GM21619 (cell line): ENCODE data around the gene CRK.
"Not testable (repeated sequence)": the region's sequence is repeated elsewhere in the genome, so short reads cannot be mapped to it uniquely, and the experiment has no call there.

Source experiments
- ATAC-seq: cut with Tn5 transposase; IDR thresholded peaks from one replicate; pipeline ENCODE4 v1.9.1; 2021; ENCODE audit not compliant: unreplicated experiment

Gene CRK

GRCh38 chr17:1390432-1391367 lies 65.3 kb downstream of the CRK start:
- no peak for ATAC-seq

GRCh38 chr17:1387490-1388227 lies 68.4 kb downstream of the CRK start:
- ATAC-seq: not testable (repeated sequence)

GRCh38 chr17:1386675-1387190 lies 69.3 kb downstream of the CRK start:
- ATAC-seq: not testable (repeated sequence)

GRCh38 chr17:1386265-1386664 lies 69.8 kb downstream of the CRK start:
- no peak for ATAC-seq

DNA sequence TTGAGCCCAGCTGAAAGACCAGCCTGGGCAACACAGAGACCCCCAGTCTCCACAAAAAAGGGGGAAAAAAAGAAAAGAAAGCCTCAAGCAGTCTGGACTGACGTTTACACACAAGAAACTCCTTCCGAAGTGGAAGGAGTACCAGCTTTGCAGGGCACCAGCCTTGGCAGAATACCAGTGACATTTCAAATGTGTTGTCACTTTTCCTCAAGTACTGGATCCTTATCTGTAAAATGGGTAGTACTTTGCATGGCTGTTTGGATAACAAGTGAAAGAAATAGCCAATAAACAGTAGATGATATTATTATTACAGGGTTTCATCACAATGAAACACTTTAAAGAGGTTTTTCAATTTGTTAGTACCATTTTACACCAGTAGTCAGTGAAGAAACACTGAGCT lies 70.2 kb downstream of the CRK start:
- no peak for ATAC-seq

- ATAC-seq: no peak
Observed at GRCh38 chr17:1384905-1385435, 71.1 kb downstream of the CRK start.

- ATAC-seq: no peak
Observed at GRCh38 chr17:1379930-1380313, 76.1 kb downstream of the CRK start.

GRCh38 chr17:1379208-1379929 lies 76.7 kb downstream of the CRK start:
- no peak for ATAC-seq

GRCh38 chr17:1378476-1378860 lies 77.6 kb downstream of the CRK start:
- ATAC-seq: not testable (repeated sequence)

DNA sequence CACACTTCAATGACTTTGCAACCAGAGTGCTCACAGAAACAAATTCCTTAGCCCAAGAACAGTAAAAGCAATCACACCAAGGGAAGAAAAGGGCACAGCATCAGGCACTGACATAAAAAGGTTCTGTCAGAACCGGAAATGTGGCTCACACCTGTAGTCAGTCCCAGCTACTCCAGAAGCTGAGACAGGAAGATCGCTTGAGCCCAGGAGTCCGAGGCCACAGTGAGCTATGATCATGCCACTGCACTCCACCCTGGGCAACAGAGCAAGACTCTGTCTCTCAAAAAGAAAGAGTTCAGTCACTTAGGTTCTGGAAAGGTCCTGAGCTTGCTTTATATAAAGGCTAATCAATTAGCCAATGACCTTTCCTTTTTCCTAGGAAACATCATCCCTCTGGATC lies 78.7 kb downstream of the CRK start:
- ATAC-seq: no peak

DNA sequence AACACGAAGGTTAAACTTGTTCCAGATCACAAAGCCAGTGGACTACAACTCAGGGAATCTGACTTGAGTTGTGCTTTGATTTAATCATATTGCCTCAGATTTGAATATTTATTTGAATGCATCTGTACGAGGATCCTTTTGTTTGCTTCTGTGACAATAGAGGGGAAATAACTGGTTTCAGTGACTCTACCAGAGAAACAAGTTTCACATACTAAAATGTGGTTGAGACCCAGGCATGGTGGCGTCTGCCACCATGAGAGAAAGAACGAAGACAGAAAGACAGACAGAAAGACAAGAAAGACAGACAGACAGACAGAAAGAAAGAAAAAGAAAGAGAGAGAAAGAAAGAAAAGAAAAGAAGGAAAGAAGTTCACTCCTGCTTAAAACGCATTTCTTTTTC lies 80.0 kb downstream of the CRK start:
- ATAC-seq: no peak

DNA sequence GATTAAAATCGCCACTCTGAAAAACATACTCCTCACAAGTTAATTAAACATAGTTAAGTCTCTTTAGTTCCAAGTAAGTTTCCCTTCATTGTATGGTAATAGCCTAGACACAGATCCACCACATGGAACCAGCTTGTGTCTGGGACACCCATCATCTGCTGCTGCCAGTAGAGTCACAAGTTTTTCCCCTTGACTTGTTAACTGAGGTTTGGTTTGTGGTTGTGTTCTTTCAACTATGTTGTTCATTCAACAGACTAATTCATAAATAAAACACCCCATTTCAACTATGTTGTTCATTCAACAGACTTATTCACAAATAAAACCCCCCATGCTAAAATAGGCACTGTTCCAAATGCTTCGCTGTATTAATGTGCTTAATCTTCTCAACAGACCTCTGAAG lies 80.4 kb downstream of the CRK start:
- no peak for ATAC-seq

GRCh38 chr17:1374431-1375177 lies 81.4 kb downstream of the CRK start:
- ATAC-seq: no peak

- ATAC-seq: no peak
Observed at GRCh38 chr17:1373707-1374237, 82.3 kb downstream of the CRK start.

- ATAC-seq: no peak
Observed at GRCh38 chr17:1372618-1373017, 83.4 kb downstream of the CRK start.

- ATAC-seq: no peak
Observed at GRCh38 chr17:1371893-1372590, 84.0 kb downstream of the CRK start.
